Endodermal cell (in vitro differentiated cells): ENCODE measurements around the gene GCSAM. TPM values are rescaled to one million over a fixed set of nuclear protein-coding genes. Genes with fewer than 3 reads are reported as not detected.

Experiments
- DNase-seq: peaks from one replicate; pipeline ENCODE4 v3.0.0-alpha.2; 2017
- H3K27ac ChIP-seq: 2 replicates; pipeline ENCODE4 v1.5.1; 2013; ENCODE audit warnings: mild to moderate bottlenecking, low read depth, low read length, moderate library complexity
- H3K27me3 ChIP-seq: 2 replicates; pipeline ENCODE4 v1.6.1; 2013; ENCODE audit warnings: mild to moderate bottlenecking, low read length, moderate library complexity; ENCODE audit not compliant: insufficient read depth, control insufficient read depth, poor library complexity, severe bottlenecking
- H3K36me3 ChIP-seq: 2 replicates; pipeline ENCODE4 v1.7.0; 2013; ENCODE audit warnings: mild to moderate bottlenecking, low read length, moderate library complexity; ENCODE audit not compliant: control insufficient read depth, insufficient read depth
- H3K4me1 ChIP-seq: one replicate; pipeline ENCODE4 v1.7.0; 2013; ENCODE audit warnings: low read length; ENCODE audit not compliant: control insufficient read depth, insufficient read depth
- H3K4me3 ChIP-seq: 2 replicates; pipeline ENCODE4 v1.5.1; 2013; ENCODE audit warnings: mild to moderate bottlenecking, low read length, moderate library complexity
- H3K9ac ChIP-seq: 2 replicates; pipeline ENCODE4 v1.6.1; 2013; ENCODE audit warnings: mild to moderate bottlenecking, low read length, moderate library complexity; ENCODE audit not compliant: poor library complexity, severe bottlenecking; ENCODE audit errors: extremely low read depth
- H3K9me3 ChIP-seq: 2 replicates; pipeline ENCODE4 v1.6.1; 2013; ENCODE audit warnings: mild to moderate bottlenecking, low read length, moderate library complexity; ENCODE audit not compliant: control insufficient read depth
- H3K27ac Mint-ChIP-seq: 2 replicates; pipeline ENCODE4 v1.8.0; 2020; ENCODE audit warnings: mixed read lengths
- H3K27me3 Mint-ChIP-seq: 2 replicates; pipeline ENCODE4 v1.8.0; 2021; ENCODE audit warnings: mild to moderate bottlenecking, mixed read lengths; ENCODE audit not compliant: insufficient read depth
- H3K36me3 Mint-ChIP-seq: 2 replicates; pipeline ENCODE4 v1.8.0; 2020; ENCODE audit warnings: low read depth, mixed read lengths
- H3K4me1 Mint-ChIP-seq: 2 replicates; pipeline ENCODE4 v1.8.0; 2020; ENCODE audit warnings: mixed read lengths
- H3K4me3 Mint-ChIP-seq: 2 replicates; pipeline ENCODE4 v1.8.0; 2020; ENCODE audit warnings: mild to moderate bottlenecking, moderate library complexity, mixed read lengths
- H3K9me3 Mint-ChIP-seq: 2 replicates; pipeline ENCODE4 v1.8.0; 2020; ENCODE audit warnings: mild to moderate bottlenecking, mixed read lengths
- WGBS, 2 experiments: methylation state at CpG; one replicate each; pipeline versions ENCODE4 v1.1.5 to v1.1.7; 2013; ENCODE audit warnings: missing lambda C conversion rate in 2 of 2, mixed read lengths in 1 of 2; ENCODE audit not compliant: insufficient coverage in 1 of 2, insufficient read length in 1 of 2; 5-methylcytosine and 5-hydroxymethylcytosine counted together
- total RNA-seq, 2 donors: library from RNA; stranded (reverse); fragmentation: NEBNext Ultra II Directional in 1 of 2; extraction: Animal tissue kit (Norgen Biotek cat#: 25700) in 1 of 2; gene quantifications; 2 replicates in 1 of 2; 3 replicates in 1 of 2; pipeline ENCODE4 v1.2.1, GENCODE V29; 2021
- TF ChIP-seq, protein P1 (sequence below): fragments of 200-600 bp; sonication (generic); conservative IDR thresholded peaks from 2 replicates; pipeline ENCODE4 v1.5.0; 2021; ENCODE audit warnings: antibody characterized with exemption, mild to moderate bottlenecking

Gene GCSAM
- total RNA-seq, 2 donors from 2014 or later: not detected

GRCh38 chr3:112122870-112123269 lies 10.2 kb downstream of the GCSAM start:
- H3K9ac ChIP-seq: no peak overlapping the region
- TF ChIP-seq, protein P1, sequence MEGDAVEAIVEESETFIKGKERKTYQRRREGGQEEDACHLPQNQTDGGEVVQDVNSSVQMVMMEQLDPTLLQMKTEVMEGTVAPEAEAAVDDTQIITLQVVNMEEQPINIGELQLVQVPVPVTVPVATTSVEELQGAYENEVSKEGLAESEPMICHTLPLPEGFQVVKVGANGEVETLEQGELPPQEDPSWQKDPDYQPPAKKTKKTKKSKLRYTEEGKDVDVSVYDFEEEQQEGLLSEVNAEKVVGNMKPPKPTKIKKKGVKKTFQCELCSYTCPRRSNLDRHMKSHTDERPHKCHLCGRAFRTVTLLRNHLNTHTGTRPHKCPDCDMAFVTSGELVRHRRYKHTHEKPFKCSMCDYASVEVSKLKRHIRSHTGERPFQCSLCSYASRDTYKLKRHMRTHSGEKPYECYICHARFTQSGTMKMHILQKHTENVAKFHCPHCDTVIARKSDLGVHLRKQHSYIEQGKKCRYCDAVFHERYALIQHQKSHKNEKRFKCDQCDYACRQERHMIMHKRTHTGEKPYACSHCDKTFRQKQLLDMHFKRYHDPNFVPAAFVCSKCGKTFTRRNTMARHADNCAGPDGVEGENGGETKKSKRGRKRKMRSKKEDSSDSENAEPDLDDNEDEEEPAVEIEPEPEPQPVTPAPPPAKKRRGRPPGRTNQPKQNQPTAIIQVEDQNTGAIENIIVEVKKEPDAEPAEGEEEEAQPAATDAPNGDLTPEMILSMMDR: no peak
- H3K27me3 ChIP-seq: no peaks in the 10 kb centered on the region
- no peaks in the 10 kb centered on the region for H3K9me3 Mint-ChIP-seq
- no peaks in the 10 kb centered on the region for H3K36me3 Mint-ChIP-seq
- no peak overlapping the region for H3K27ac ChIP-seq
- peaks cover 10% of the 10 kb centered on the region for H3K36me3 ChIP-seq
- DNase-seq: no peak
- H3K4me3 Mint-ChIP-seq: no peak overlapping the region
- H3K4me1 ChIP-seq: peaks cover 14% of the 10 kb centered on the region
- H3K4me3 ChIP-seq: no peak overlapping the region
- H3K4me1 Mint-ChIP-seq: peaks cover 46% of the 10 kb centered on the region
- H3K27ac Mint-ChIP-seq: no peak overlapping the region
- H3K27me3 Mint-ChIP-seq: no peaks in the 10 kb centered on the region
- no peaks in the 10 kb centered on the region for H3K9me3 ChIP-seq

- Mint-ChIP-seq H3K27ac (no peak overlapping the region), H3K36me3 (no peaks in the 10 kb centered on the region), H3K9me3 (no peaks in the 10 kb centered on the region), H3K4me3 (no peak overlapping the region), H3K4me1 (peaks cover 44% of the 10 kb centered on the region), H3K27me3 (no peaks in the 10 kb centered on the region)
- Histone ChIP-seq H3K4me3 (no peak overlapping the region), H3K27ac (no peak overlapping the region), H3K27me3 (no peaks in the 10 kb centered on the region), H3K36me3 (peaks cover 10% of the 10 kb centered on the region), H3K9ac (no peak overlapping the region), H3K9me3 (no peaks in the 10 kb centered on the region), H3K4me1 (peaks cover 10% of the 10 kb centered on the region)
- WGBS, 2 experiments: 90 to 100% methylated on average over 2 of the region's 2 CpGs
- no peak for DNase-seq
- TF ChIP-seq, protein P1: no peak
Measured at GRCh38 chr3:112121577-112122547, 11.2 kb downstream of the GCSAM start.

DNA sequence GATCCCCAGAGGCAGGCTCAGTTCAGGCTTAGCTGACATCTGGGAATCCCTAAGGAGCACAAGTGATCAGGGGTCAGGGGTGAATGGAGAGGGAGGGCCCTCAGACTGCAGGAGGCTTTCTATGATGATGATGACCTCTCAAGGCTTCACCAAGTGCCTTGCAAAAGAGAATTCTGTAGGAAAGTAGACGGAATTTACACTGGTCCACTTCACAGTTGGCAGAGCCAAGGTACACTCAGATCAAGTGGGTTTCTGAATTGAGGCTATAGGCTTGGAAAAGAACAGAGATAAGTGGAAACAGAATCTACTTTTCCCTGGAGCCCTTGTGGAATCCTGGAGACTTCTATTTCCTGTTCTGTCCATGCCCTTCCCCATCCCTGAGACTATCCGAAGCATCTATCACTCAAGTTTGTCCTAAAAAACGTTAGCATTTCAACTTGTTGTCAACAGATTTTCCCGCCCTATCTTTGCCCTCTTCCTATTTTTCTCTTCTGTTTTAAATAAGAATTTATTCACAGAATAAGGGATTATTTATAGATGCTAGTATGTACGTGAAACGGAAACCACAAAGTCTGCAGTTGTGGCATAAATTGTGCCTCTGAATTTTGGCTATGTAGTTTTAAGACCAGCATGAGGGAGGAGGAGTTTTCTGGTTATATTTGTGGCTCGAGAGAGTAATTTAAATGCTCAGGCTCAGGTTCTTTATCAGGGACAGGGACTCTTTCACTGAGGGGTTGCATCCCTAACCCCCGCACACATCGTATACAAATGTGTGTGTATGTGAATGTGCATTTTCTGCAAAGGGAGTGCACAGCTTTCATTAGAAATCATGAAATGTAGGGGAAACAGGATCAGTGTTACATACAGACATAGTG lies 12.8 kb downstream of the GCSAM start:
- Histone ChIP-seq H3K9me3 (no peaks in the 10 kb centered on the region), H3K9ac (no peak overlapping the region), H3K27me3 (no peaks in the 10 kb centered on the region), H3K4me3 (no peak overlapping the region), H3K27ac (no peak overlapping the region), H3K4me1 (peaks cover 8% of the 10 kb centered on the region), H3K36me3 (peaks cover 10% of the 10 kb centered on the region)
- Mint-ChIP-seq H3K27ac (no peak overlapping the region), H3K36me3 (no peaks in the 10 kb centered on the region), H3K27me3 (no peaks in the 10 kb centered on the region), H3K4me3 (no peak overlapping the region), H3K9me3 (no peaks in the 10 kb centered on the region), H3K4me1 (peaks cover 31% of the 10 kb centered on the region)
- TF ChIP-seq, protein P1: no peak
- WGBS, 2 experiments: 93 to 94% methylated on average over 6 to 9 of the region's 9 CpGs
- no peak for DNase-seq
